Brain pericyte (primary cell): ENCODE measurements around the gene CCL27.
A peak's percentile ranks its signal among the peaks of the same experiment; 100 is the strongest.

Source experiments
- DNase-seq: peaks from one replicate; pipeline ENCODE4 v3.0.0-alpha.2; 2012; ENCODE audit warnings: low read depth, low spot score

Gene CCL27

DNA sequence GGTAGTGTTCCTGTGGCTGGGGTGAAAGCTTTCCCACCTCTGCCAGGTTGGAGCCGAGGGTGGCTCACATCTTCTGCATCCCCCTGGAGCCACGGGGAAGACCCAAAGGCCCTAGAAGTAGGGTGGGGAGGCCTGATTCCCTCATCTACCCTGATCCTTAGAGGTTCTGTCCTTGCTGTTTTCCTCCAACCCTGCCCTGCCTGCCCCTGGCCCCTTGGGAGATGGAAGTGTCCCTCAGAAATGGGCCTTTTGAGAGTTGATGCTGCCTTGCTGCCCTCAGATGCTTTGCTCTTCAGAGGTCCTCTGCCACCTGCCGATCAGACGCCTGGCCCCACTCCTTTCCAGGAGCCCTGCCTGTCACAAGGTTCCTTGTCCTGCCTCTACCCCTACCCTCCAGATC, 22.4 kb upstream of the CCL27 start:
- no peak for DNase-seq

DNA sequence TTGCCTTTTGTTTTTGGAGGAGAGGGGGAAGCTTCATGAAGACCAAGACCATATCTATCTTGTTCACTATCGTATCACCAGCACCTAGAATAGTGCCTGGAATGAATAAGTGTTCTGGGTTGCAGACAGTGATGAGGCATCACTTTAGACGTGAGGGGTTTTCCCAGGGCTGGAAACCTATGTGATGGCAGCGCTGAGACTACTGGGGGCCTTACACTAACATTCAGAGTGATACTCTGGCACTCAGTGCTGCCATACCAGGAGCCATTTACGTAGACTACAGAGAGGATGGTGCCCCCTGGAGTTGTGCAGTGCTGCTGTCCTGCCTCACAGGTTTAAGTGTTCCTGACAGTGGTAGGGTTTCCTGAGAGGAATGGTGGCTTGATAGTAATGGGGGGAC, 21.7 kb upstream of the CCL27 start:
- DNase-seq, result no peak

DNA sequence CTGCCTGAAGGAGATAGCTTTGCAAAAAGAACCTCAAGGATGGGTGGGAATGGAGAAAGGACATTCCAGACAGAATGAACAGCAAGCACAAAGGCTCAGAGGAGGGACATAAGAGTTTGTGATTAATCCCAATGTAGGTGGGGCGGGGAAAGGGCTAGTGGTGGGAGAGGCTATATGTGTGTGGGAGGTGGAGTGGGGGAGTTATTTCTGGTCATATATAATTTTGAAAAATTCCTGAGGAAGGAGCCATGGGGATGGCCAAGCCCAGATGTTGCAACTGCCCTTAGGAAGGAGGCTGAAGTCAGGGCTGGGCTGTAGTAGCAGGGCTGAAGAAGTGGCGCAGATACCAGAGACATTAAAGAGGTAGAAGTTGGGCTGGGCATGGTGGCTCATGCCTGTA, 13.4 kb upstream of the CCL27 start:
- no peak for DNase-seq

- DNase-seq, result no peak
Observed at GRCh38 chr9:34675048-34675714, 12.7 kb upstream of the CCL27 start.

GRCh38 chr9:34674440-34674839, 12.0 kb upstream of the CCL27 start:
- DNase-seq, result no peak

DNA sequence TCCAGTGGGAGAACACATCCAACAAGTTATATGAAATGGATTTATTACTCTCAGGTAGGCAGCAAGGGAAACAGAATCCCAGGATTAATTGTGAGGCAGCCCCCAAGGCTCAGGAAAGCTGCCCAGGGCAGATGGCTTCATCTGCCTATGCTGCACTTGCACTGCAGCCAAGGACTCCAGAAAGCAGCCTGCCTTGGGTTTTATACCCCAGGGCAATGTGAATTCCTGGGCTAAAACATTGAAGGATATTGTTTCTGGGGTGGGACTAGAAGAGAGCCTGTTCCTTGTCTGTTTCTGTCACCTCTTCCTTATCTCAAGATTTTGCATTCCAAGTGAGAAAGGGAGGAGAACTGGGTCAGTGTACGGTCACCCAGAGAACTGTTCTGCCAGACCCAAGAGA, 8.8 kb upstream of the CCL27 start:
- DNase-seq, result no peak

DNA sequence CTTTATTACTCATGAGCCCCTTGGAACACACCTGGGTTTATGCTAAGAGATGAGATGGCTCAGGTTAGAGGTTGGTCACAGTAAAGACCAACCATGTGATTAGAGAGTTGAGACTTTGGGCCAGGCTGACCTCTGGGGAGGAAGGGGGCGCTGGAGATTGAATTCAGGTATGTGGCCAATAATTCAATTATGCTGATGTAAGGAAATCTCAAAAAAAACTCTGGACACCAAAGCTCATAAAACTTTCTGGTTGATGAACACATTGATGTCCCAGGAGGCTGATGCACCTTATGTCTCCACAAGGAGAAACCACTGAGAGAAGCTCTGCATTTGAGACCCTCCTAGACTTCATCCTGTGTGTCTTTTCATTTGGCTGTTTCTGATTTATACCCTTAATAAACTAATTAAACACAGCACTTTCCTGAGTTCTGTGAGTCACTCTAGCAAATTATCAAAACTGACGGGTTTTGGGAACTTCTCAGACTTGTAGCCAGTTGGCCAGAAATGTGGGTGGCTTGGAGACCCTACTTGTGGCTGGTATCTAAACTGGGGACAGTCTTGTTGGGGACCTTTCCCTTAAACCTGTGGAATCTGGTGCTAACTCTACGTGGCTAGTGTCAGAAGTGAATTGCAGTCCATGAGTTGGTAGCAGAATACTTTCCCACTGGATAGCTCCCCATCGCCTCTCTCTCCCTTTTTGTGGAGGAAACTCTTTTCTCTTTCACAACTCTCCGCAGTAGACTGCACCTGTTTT, 7.5 kb upstream of the CCL27 start:
- DNase-seq, result no peak

GRCh38 chr9:34665381-34666250, 3.2 kb upstream of the CCL27 start:
- peak; percentile 72 for DNase-seq

DNA sequence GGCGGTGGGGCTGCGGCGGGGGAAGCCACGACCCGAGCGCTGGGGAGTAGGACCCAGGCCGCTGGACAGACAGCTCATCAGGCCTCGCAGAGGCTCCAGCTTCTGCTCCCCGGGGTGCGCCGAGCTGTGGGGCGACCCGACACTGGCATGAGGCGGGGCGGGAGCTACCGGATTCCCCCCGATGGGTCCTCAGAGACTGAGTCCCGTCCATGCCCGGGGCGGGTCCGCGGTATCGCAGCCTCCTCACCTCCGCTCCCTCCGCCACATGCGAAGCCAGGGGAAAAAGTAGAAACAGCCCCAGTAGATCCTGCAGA, 2.6 kb upstream of the CCL27 start:
- no peak for DNase-seq

GRCh38 chr9:34664281-34665066, 2.0 kb upstream of the CCL27 start:
- peak; percentile 34 for DNase-seq

- DNase-seq, result no peak
Observed at GRCh38 chr9:34663303-34663605, 797 bp upstream of the CCL27 start.

- no peak for DNase-seq
Observed at GRCh38 chr9:34659592-34660253, 2.7 kb downstream of the CCL27 start.

- DNase-seq, result no peak
Observed at GRCh38 chr9:34658461-34658860, 4.0 kb downstream of the CCL27 start.

GRCh38 chr9:34656992-34657391, 5.5 kb downstream of the CCL27 start:
- no peak for DNase-seq

DNA sequence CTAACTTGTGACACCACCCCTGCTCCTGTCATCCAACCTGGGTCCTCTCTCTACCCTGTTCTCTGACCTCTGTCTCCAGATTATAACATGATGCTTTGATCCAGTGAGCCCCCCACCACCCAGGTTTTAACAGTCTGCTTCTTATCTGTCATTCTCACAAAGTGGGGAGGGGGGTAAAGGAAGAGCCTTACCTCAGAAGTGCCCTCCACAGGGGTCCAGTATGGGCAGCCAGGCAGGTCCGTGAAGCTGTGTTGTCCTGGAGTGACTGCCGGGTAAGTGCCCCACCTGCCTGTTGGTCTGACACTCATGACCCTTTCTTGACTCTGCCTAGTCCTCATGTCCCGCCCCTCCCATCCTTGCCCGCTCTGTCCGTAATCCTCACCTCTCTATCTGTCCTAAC, 7.1 kb downstream of the CCL27 start:
- no peak for DNase-seq

DNA sequence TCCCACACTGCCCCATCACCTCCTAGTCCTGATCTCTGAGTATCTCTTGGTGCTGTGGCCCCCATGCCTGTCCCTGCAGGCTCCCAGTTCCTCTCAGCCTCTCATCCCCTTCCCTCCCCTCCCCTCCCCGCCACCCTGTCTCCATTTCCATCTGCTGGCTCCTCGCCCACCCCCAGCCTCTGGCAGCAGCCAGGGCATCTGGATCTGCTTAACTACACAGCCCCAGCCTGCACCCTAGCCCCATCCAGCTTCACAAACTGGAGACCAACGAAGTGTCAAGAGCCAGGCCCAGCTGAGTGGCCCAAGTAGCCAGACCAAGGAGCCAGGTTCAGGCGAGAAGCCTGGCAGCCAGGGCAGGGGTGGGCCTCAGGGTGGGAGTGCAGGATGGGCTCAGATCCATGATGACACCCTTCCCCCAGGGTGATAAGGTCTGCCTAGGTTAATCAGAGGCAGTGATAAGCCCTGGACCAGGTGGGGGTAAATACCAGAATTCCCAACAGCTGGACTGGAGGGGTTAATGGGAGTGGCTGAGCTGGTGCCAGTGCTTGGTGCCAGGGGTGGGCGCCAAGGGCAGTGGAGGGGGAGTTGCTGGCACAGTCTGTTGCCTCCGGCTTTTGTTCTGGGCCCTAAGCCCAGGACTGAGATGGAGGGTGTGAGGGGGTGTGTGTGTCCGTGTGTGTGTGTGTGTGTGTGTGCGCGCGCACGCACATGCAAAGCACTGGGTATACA, 8.0 kb downstream of the CCL27 start:
- DNase-seq, result no peak

- DNase-seq, result no peak
Observed at GRCh38 chr9:34653151-34654072, 9.0 kb downstream of the CCL27 start.

DNA sequence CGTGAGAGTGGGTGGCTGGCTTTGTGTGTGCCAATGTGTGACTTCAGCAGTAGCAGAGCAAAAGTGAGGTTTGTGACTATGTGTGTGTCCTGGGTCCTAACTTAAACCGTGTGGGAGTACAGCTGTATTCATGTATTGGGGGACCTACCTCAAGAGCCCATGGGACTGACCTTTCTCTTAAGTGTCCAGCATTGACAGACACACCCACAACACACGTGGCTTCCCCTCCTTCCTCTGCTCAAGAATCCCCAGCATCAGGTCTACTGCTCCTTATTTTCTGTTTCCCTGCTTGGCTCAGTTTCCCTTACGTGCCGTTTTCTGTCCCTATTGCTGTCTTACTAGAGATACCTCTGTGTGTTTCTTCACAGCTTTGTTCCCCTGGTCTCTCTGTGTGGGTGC, 9.9 kb downstream of the CCL27 start:
- no peak for DNase-seq

GRCh38 chr9:34651876-34652601, 10.4 kb downstream of the CCL27 start, which contains the start of gene IL11RA:
Gene IL11RA (plus strand): TSS chr9:34652185. CDS start chr9:34655218, 3,033 bp downstream.
- no peak for DNase-seq
